GM11168 (cell line): ENCODE results near the gene AHRR.
"Not testable (repeated sequence)": the region's sequence is repeated elsewhere in the genome, so short reads cannot be mapped to it uniquely, and the experiment has no call there.

Source experiments
- in situ Hi-C: fragments of 300-500 bp; cut with MboI; formaldehyde crosslinking; loops from one replicate; pipeline ENCODE4 v1.12.0; 2022; ENCODE audit warnings: low sequenced_read_pairs; ENCODE audit not compliant: unreplicated experiment

The AHRR gene

DNA sequence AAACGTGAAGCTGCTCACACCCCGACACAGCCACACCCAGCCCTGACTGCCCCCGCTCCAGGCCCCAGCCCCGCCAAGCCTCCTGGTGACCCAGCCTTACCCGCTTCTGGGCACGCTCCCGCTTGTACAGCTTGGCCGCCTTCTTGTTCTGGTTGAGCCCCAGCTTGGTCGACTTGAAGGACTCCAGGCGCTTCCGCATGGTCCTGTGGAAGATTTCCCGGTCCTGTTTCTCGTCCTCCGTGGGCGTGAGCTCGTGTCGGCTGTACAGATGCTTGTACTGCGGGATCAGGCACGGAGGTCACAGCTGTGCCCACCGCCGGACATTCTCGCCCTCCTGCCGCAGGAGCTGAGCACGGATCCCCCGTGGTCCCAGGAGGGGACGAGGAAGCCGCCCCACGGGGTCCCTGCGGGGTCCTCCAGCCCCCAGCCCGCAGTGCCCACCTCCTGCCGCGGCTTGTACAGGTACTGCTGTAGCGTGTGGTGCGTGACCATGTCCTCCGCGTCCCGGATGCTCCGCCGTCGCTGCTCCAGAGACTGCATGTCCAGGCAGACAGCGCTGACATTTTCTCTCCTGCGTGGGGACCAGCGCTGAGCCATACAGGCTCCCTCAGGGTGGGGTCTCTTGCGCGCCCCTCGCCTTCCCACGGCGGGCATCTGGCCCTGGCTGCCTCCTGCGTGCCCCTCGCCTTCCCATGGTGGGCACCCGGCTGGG is 154.7 kb downstream of the AHRR start:
- in situ Hi-C loops, result no loop called here

DNA sequence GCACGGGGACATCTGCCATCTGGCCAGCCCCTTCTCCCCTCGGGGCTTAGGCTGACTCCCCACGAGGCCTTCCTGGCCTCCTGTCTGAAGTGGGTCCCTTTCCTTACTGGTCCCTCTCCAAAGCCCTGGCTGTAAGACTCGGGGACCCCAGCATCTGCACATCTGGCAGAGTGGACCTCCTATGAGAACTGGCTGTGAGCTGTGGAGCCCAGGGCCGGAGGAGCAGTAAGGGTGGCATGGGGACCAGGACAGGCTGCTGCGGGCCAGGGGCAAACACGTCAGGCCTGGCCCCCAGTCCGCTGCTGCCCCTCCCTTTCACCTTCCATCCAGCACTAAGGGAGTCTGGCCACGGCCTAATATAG is 155.3 kb downstream of the AHRR start:
- in situ Hi-C loops, result no loop called here

DNA sequence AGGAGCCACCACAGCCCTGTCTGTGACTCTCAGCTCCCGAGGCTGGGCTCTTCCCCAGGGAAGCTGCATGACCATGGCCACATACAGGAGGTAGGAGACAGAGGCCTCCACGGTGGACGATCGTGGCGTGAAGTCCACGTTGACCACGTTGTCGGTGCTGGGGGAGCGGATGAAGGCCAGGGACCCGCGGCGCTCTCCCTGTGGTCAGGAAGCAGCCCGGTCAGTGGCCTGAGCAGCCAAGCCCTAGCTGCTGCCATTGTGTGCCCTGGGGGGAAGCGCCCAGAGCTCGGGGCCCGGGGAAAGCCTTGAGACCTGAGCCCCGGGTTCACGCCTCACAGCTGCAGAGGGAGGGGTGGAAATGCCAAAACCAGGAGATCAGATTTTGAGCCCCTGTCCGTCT is 155.7 kb downstream of the AHRR start:
- in situ Hi-C loops, result no loop called here

DNA sequence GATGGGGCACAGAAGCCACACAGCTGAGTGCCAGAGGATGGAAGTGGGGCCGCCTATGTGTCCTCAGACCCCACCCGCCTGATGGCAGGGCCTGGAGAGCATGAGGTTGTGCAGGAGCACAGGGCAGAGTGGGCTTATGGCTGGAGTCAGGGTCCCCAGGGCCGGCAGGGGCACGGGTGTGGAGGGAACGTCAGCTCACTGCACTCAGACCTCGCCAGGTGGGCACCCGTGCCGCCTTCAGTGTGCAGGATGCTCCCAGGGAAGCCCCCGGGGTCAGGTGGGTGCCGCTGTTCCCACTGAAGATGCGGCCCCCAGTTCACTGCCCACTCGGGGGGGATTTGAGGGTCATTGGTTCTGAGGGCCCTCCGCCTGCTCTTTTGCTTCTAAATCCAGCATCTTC is 156.4 kb downstream of the AHRR start:
- in situ Hi-C loops, result no loop called here

DNA sequence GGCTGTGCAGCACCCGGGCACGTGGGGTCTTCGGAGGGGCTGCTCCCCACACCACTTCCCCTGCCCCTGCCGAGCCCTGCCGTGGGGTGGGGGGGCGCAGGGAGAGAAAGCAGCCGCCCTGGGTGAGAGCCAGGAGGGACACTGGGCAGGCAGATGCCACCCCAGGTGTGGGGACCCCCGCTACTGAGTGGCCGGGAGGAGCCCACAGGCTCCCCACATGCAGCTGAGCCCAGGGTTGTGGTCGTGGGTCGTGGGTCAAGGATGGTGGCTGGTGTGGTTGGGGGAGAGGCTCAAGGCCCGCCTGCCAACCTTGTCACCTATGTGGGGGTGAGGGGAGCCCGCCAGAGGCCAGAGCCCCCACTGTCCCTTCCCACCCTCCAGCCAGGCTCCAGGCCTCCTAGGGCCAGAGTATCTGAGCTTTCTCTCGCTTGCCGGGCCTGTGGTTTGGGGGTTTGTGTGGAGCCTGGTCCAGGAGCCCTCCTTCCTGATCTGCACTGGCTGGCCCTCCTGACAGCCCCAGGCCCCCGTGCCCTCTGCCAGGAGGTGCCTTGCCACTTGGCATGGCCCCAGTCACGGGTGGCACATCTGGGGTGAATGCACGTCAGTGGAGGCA is 157.0 kb downstream of the AHRR start:
- in situ Hi-C loops, result no loop called here

DNA sequence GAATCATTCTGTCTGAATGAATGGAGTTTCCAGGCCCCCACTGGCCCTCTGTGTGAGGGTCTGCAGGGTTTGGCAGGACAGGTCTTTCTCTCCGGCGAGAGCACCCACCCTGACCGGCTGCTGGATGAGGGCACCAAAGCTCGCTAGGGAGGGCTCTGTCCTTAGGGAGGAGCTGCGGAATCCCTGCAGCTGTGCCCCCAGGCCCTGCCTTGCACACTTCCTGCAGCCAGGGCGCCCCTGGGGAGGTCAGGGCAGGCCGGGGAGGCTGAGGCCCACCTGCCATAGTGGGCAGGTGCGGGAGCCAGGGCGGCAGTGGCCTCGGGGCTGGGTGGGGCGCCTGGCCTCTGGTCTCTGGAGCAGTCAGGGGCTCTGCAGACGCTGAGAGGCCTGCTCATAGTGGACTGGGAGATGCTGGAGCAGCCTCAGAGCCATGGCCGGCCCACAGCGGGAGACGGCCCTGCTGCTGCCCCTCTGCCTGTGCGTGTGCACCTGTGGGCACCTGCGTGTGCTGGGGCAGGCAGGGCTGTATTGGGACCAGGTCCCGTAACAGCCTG is 157.5 kb downstream of the AHRR start:
- in situ Hi-C loops, result no loop called here

DNA sequence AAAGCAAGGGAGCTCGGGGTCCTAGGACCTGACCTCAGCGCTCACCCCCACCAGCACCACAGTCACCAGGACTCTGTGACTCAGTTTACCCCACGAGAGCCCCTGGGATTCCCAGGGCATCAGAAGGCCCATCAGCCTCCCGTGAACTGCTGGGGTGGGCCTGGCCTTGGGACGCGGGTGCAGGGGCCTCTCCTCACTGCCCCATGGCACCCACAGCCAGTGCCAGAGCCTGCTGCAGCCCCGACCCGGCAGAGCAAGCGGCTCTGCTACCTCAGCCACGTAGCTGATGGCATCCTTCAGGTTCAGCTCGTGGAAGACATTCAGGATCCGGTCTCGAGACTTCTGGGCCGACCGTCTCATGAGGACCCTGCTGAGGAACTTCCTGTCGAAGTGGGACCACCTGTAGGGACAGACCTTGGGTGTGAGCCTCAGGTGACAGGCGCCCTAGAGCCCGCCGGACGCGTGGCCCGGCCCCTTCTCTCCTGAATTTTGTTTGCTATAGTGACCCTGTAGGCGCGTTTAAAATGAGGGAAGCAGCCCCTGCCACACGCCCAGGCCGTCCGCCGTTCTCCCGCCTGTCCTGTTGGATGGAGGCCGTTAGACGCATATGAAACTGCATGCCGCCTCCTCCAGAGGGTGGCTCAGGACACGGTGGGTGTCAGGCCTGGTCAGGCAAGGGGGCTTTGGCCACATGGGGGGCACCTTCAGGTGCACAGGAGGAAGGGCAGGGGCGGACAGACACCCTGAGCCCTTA is 158.2 kb downstream of the AHRR start:
- in situ Hi-C loops, result no loop called here

DNA sequence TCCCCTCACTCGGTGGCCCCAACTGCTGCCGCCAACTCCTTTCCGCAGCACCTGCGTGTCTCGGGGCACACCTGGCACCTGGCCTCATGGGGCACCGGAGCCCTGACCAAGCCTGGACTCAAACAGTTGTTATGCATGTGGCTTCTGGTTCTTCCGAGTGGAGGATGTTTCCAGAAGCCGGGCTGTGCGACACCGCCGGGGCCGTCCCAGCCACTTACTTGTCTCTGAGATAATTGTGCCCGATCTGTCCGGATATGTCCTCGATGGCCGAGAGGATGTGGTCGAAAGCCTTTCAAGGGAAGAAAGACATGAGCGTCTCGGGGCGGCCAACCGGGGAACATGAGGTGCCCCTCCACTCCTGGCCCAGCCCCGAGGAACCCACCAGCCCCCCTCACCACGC is 159.8 kb downstream of the AHRR start:
- in situ Hi-C loops, result no loop called here

DNA sequence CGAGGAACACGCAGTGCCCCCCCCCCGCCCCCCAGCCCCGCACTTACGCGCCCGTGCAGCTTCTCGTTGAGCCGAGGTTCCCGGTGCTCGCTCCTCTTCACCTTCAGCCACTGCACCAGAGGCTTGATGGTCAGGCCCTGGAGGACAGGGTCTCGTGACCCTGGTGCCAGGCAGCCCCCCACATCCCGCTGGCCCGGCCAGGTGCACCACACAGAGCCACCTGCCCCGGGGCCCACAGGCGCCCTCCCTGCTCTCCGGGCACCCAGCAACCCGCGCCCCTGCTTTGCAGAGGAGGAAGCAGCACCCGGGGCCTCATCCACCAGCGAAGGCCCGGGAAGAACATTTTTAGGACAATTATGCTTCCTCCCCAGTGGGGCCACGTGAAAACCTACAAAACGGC is 160.5 kb downstream of the AHRR start:
- in situ Hi-C loops, result no loop called here

DNA sequence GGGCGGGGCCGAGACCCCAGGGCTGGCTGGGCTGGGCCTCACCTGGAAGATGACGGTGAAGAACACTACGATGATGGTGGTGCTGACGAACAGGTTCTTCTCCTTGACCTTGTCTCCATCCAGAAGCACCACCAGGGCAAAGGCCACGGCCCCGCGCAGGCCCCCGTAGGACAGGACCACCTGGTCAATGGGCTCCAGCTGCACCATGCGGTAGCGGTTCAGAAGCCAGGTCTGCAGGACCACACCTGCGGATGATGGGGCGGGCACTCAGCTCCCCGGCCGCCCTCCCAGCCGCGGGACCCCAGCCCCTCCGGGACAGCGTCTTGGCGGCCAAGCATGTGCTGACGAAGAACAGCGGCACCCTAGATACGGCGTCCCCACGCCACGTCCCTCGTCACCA is 161.0 kb downstream of the AHRR start:
- in situ Hi-C loops, result no loop called here

DNA sequence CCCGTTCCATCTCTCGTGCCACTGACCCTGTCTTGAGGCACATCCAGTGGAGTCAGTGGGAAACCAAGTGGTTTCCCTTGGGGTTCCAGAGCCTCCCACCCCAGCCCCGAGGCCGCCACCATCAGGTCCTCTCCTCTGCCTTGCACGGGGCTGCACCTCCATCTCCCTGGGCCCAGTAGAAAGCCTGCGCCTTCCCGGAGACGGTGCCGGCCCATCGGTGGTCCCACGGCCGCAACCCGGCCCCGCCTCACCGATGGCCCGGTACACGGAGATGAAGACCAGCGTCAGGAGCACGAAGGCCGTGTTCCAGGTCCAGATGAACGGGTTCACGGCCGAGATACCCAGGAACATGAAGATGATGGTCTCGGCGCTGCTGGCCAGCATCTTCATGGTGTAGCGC is 161.5 kb downstream of the AHRR start:
- in situ Hi-C loops, result no loop called here

DNA sequence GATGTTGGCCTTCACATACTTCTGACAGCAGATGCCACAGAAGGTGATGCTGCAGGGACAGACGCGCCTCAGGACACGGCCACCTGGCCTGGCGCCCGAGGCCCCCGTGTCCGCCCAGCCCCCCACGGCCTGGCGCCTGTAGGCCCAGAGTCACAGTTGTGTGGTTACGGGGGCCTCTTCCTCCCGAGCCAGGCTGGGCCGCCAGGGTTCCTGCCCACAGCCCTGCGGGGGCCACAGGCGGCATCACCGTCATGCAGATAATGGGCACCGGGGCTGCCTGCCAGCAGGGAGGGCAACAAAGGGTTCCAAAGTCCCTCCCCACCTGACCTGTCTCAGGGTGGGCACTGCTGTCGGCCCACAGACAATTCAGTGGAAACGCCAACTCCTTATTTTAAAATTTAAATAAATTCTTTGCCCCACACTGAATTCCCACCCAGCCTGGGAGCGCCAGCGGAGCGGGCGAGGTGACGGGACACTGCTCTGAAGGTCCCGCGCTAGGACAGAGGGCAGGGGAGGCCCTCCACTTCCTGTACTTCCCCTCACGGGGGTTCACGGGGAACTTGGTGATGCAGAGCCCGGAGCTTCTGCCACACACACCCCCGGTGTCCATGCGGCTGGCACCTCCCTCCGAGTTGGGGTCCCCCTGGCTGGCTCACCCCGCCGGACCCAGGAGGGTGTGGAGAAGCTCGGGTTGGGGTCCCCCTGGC is 162.1 kb downstream of the AHRR start:
- in situ Hi-C loops, result no loop called here

DNA sequence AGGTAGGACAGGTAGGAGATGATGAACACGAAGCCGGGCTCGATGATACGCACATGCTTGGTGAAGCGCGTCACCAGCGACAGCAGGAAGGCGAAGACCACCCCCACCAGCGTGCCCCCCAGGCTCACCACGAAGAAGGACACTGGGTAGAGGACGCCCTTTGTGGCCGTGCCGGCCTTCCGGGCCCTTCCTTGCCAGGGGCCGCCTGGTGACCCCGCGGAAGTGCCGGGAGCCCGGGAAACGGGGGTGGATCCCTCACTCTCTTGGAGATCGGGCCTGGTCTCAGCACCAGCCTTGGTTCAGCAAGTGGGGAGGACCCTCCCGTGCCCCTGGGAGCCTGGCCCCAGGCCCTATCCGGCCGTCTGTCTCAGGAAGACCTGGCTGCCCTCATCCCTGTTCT is 163.0 kb downstream of the AHRR start:
- in situ Hi-C loops, result no loop called here

DNA sequence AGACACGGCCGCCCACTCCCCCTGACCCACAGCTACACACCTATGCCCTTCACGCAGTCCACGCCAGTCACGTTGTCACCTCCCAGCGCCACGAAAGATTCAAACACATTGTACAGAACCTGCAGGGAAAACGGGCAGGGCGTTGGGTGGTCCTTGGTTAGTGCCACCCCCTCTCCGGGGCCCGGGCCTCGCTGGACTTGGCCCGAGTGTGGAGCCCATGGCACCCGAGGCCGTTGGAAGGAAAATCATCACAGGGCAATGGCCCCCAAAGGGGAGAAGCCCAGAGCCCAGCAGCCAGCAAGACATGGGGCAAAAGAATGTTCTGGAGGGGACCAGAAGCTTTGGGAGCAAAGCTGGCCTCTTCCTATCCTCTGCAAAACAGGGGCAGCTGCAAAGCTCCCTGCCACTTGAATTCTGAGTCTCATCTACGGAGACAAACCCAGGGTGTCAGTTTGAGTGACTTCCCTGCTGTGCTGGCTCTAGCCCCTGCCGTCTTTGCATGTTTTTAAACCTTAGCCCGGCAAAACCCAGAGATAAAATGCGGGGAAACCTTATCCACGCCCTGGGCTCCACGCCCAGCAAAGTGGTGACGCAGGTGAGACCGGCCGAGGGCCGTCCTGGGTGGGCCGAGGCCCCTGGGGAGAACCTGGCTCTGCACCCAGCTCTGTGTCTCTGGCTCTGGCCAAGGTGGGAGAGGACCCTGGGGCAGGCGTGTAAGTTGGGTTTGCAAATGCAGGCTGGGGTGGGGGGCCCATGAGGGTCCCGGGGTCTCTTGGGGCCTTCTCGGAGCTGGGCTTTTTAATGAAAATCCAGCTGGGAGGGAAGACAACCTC is 163.8 kb downstream of the AHRR start:
- in situ Hi-C loops, result no loop called here

DNA sequence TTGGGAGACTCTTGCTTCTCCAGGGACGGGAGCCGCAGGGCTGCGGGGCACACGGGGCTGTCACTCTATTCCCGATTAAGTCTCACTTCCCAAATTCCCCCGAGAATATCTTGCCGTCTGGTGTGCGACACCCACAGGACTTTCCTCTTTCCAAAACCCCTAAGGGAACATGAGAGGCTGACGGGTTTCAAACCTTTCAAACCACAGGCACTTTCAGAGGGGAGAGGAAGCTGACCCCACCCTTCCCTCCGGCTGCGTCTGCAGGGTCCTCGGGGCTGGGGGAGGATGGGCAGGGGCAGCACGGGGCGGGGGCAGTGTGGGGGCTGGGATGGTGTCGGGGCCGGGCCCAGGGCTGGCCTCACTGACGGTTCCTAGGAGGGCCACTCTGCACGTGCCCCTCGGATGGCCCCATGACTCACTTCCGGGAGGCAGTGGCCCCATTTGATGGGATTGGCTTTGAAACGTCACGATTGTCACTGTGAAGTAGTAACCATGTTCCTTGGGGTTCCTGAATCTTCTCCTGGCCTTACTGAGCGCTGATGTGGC is 164.5 kb downstream of the AHRR start:
- in situ Hi-C loops, result no loop called here

DNA sequence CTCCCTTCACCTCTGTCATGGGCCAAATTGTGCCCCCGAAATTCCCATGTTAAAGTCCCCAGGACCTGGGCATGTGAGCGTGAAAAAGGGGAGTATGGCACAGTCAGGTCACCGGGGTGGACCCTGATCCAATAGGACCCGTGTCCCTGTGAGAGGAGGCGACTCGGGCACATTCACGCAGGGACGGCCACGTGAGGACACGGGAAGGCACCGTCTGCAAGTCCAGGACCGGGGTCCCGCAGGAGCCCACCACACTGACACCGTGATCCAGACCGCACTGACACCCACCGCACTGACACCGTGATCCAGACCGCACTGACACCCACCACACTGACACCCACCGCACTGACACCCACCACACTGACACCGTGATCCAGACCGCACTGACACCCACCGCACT is 165.1 kb downstream of the AHRR start:
- in situ Hi-C loops, result not testable (repeated sequence)
